Brain microvascular endothelial cell (primary cell): ENCODE data around the gene PRR20G.

Source experiments
- DNase-seq: peaks from one replicate; pipeline ENCODE4 v3.0.0-alpha.2; 2020
- H3K27ac ChIP-seq: fragments of 250-450 bp; sonication (Bioruptor Pico); 2 replicates; pipeline ENCODE4 v1.5.1; 2020; ENCODE audit warnings: mild to moderate bottlenecking, moderate library complexity
- H3K27me3 ChIP-seq: fragments of 250-450 bp; sonication (Bioruptor Pico); replicated peaks from 2 replicates; pipeline ENCODE4 v1.5.1; 2020; ENCODE audit warnings: mild to moderate bottlenecking
- H3K36me3 ChIP-seq: fragments of 250-450 bp; sonication (Bioruptor Pico); replicated peaks from 2 replicates; pipeline ENCODE4 v1.5.1; 2020; ENCODE audit warnings: mild to moderate bottlenecking
- H3K4me3 ChIP-seq: 2 replicates; pipeline ENCODE4 v1.5.1; 2011; ENCODE audit warnings: low read depth, mild to moderate bottlenecking, control low read depth, low read length, moderate library complexity
- in situ Hi-C: cut with HindIII; loops from 2 replicates; pipeline ENCODE4 v1.10.0; 2017; ENCODE audit warnings: low sequenced_read_pairs, low pct_ligation_motif_present
- TF ChIP-seq, protein P1 (sequence below): IDR thresholded peaks from 2 replicates; pipeline ENCODE4 v1.5.1; 2011; ENCODE audit warnings: low read depth, mild to moderate bottlenecking, moderate library complexity, low read length, control low read depth, inconsistent platforms; ENCODE audit errors: missing control alignments

The PRR20G gene

DNA sequence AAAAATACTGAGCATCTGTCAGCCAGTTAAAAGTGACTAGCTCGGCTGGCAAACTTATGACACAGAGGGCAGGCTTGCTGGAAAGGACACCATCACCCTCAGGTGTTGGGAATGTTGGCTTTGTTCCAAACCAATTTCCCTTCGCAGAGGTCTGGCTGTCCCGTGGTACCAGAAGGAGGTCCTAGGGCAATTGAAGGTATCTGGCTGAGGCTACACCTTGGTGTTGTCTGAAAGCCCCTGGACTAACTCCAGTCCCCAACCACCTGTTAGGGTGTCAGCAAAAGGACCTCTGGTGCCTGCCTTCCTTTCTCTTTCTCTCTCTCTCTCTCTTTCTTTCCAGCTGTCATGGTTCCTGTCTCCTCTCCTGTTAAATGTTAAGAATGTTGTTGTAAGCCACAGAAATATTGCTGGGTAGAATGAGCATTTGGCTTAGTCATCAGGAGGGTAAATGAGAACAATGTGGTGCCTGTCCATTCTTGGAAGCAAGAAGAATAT lies 12.5 kb downstream of the PRR20G start:
- TF ChIP-seq, protein P1, sequence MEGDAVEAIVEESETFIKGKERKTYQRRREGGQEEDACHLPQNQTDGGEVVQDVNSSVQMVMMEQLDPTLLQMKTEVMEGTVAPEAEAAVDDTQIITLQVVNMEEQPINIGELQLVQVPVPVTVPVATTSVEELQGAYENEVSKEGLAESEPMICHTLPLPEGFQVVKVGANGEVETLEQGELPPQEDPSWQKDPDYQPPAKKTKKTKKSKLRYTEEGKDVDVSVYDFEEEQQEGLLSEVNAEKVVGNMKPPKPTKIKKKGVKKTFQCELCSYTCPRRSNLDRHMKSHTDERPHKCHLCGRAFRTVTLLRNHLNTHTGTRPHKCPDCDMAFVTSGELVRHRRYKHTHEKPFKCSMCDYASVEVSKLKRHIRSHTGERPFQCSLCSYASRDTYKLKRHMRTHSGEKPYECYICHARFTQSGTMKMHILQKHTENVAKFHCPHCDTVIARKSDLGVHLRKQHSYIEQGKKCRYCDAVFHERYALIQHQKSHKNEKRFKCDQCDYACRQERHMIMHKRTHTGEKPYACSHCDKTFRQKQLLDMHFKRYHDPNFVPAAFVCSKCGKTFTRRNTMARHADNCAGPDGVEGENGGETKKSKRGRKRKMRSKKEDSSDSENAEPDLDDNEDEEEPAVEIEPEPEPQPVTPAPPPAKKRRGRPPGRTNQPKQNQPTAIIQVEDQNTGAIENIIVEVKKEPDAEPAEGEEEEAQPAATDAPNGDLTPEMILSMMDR, result no peak
- no peak for DNase-seq
- Histone ChIP-seq H3K4me3 (no peak overlapping the region), H3K27me3 (no peaks in the 10 kb centered on the region), H3K36me3 (no peaks in the 10 kb centered on the region), H3K27ac (no peak overlapping the region)
- in situ Hi-C loops, result no loop called here

DNA sequence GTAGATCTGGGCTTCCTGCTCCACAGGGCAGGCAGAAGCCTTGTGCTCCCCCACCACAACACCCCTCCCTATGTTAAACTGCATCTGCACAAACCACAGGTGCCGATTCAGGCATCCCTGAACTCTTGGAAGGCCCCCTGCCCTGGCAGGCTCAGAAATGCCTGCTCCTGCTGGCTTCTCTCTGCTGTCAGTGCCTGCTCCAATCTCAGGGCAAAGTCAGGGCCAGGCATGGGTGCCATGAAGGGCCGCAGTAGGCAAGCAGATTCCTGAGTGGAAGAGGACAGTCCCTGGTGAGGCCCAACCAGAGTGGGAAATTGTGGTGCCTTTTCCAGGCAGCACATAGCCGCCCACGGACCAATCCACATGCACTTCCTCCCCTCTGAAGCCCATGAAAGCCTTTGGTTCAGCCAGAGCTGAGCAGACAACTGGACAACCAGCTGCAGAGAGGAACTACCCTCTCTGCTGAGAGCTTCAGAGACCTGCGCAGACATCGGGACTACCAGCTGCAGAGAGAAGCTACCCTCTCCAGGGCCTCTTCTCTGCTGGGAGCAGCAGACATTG lies 13.6 kb downstream of the PRR20G start:
- in situ Hi-C loops, result no loop called here
- Histone ChIP-seq H3K27ac (no peak overlapping the region), H3K27me3 (no peaks in the 10 kb centered on the region), H3K36me3 (no peaks in the 10 kb centered on the region), H3K4me3 (no peak overlapping the region)
- DNase-seq, result no peak
- TF ChIP-seq, protein P1, result no peak

DNA sequence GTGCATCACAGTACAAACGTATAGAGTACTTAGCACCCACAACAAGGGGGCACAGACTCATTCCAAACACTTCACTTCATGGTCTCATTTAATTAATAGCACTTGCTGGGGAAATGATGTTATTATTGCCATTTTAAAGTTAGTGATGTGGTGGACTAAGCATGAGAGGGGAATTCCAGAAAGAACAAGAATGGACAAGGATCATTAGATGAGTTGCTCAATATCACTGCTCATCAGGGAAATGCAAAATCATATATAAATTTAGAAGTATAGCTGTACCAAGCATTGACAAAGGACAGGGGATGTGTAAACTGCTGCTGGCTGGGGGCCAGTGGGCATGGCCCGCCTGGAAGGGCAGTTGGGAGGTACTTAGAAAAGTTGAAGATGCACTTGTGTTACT lies 14.6 kb downstream of the PRR20G start:
- Histone ChIP-seq H3K27me3 (no peaks in the 10 kb centered on the region), H3K4me3 (no peak overlapping the region), H3K36me3 (no peaks in the 10 kb centered on the region), H3K27ac (no peak overlapping the region)
- DNase-seq, result no peak
- in situ Hi-C loops, result no loop called here
- TF ChIP-seq, protein P1, result no peak

DNA sequence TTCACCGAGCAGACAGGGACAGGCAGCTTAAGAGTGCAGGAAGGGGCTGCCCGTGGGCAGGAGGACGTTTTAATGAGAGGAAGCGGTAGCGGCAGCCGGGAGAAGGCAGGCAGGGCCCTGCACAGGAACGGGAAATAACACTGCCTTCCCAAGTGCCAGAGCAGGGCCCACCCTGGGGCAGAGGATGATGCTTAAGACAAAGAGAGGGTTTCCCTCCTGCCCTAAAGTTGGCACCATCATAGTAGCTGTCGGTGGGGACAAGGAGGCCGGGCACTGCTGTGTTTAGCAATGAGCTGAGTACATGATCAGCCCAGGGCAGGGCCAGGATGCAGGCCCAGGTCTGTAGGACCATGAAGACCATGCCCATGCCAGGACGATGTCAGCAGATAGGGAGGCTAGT lies 21.7 kb downstream of the PRR20G start:
- Histone ChIP-seq H3K27me3 (no peaks in the 10 kb centered on the region), H3K27ac (no peak overlapping the region), H3K36me3 (no peaks in the 10 kb centered on the region), H3K4me3 (no peak overlapping the region)
- TF ChIP-seq, protein P1, result no peak
- DNase-seq, result no peak
- in situ Hi-C loops, result no loop called here

DNA sequence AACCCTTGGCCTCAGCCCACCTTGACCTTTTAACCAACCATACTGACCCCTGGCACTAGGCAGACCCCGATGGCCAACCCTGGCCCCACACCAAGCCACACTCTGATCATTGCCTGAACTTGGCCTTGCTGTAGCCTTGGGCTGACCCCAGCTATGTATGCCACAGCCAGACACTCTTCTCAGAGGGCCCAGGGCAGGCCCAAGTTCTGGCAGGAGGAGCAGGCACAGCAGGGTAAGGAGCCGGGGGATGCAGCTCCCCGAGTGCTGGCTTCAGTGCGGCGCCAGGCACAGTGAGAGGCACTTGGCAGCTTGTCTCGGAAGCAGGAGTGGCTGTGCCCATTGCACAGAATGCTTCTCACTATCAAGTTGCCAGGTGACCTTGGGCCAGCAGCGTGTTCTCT lies 22.3 kb downstream of the PRR20G start:
- no peak for DNase-seq
- Histone ChIP-seq H3K27me3 (no peaks in the 10 kb centered on the region), H3K27ac (no peak overlapping the region), H3K36me3 (no peaks in the 10 kb centered on the region), H3K4me3 (no peak overlapping the region)
- TF ChIP-seq, protein P1, result no peak
- in situ Hi-C loops, result no loop called here

DNA sequence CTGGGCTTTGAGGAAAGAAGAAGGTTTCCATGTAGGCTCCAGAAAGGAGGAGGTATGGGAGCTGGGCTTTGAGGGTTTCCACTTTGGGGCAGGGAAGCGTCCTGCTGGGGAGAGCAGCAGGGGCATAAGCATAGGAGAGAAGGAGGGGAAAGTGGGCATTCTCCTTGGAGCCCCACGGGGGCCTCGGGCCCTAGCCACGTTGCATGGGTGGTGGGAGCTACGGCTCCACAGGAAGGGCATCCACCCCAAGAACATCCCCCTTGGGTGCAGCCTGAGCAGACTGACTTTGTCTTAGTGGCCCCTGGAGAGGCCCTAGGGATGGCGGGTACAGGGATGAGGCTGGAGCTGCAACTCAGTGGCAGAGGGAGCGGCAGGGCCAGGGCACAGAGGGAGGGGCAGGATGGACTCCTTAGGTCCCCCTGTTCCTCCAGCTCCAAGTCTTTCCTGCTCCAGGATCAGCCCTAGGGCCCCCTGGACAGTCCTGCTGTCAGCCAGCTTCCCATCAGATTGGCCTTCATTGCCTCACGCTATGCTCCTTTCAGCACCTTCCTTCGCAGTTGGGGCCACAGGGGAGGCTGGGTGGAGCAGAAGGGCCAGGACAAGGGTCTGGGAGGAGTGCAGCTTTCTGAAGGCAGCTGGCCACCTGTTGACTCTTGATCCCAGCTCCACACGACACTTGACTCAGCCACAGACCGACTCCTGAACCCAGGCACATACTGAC lies 22.9 kb downstream of the PRR20G start:
- TF ChIP-seq, protein P1, result no peak
- no peak overlapping the region for H3K4me3 ChIP-seq
- in situ Hi-C loops, result no loop called here
- no peaks in the 10 kb centered on the region for H3K36me3 ChIP-seq
- no peaks in the 10 kb centered on the region for H3K27me3 ChIP-seq
- DNase-seq, result no peak
- H3K27ac ChIP-seq, result no peak overlapping the region
